ENCODE data around the gene C4orf54. TPM values are rescaled to one million over a fixed set of nuclear protein-coding genes. Genes with fewer than 3 reads are reported as not detected.

The C4orf54 gene
- total RNA-seq, 1 donor from 2014 or later, result not detected

DNA sequence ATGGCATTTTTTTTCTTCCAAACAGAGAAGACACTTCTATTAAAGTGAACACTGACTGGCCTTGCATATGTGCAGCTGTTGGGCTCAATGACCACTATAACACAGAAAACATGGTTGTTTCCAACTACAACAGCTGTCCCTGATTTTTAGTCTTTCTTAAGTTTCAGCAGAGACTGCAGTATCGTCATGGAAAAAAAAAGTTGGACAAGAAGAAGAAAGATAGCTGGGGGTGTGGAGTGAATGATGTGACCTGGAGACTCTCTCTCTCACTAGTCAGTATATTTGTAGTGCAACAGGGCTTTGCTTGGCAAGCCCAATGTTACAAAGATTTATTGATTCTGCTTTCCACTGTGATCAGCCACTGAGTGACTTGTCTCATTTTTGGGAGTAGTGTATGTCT lies 29.5 kb upstream of the C4orf54 start:
- H4K20me1 ChIP-seq (ENCODE audit: low read depth), result no peaks in the 10 kb centered on the region
- H3K9me3 Mint-ChIP-seq, result peaks cover 18% of the 10 kb centered on the region

DNA sequence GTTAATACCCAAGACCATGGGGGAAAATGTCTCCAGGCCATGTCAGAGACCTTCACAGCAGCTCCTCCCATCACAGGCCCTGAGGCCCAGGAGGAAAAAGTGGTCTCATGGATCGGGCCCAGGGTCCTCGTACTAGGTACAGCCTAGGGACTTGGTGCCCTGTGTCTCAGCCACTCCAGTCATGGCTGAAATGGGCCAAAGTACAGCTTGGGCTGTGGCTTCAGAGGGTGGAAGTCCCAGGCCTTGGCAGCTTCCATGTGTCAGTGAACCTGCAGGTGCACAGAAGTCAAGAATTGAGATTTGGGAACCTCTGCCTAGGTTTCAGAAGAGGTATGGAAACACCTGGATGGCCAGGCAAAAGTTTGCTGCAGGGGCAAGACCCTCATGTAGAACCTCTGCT lies 27.6 kb upstream of the C4orf54 start:
- Histone ChIP-seq H3K9ac (no peak overlapping the region), H4K20me1 (ENCODE audit: low read depth) (no peaks in the 10 kb centered on the region), H3K36me3 (no peaks in the 10 kb centered on the region), H3K27ac (no peak overlapping the region), H3K9me3 (ENCODE audit: low read depth) (no peaks in the 10 kb centered on the region), H2AFZ (replicated peaks) (no peak overlapping the region), H3K4me3 (no peak overlapping the region), H3K4me2 (no peak overlapping the region), H3K27me3 (no peaks in the 10 kb centered on the region), H3K79me2 (ENCODE audit: low read depth) (no peaks in the 10 kb centered on the region), H3K4me1 (no peaks in the 10 kb centered on the region), H3F3A (ENCODE audit: low read depth) (no peaks in the 10 kb centered on the region)
- H3K4me1 Mint-ChIP-seq, result no peaks in the 10 kb centered on the region
- no peak for DNase-seq (ENCODE audit: low spot score)
- peaks cover 2% of the 10 kb centered on the region for H3K9me3 Mint-ChIP-seq
- H3K4me3 Mint-ChIP-seq, result no peak overlapping the region
- no peak for TF ChIP-seq EZH2 (IDR thresholded peaks at IDR 0.05)
- no peak for TF ChIP-seq EZH2phosphoT487 (IDR thresholded peaks at IDR 0.05)
- TF ChIP-seq, protein P1, sequence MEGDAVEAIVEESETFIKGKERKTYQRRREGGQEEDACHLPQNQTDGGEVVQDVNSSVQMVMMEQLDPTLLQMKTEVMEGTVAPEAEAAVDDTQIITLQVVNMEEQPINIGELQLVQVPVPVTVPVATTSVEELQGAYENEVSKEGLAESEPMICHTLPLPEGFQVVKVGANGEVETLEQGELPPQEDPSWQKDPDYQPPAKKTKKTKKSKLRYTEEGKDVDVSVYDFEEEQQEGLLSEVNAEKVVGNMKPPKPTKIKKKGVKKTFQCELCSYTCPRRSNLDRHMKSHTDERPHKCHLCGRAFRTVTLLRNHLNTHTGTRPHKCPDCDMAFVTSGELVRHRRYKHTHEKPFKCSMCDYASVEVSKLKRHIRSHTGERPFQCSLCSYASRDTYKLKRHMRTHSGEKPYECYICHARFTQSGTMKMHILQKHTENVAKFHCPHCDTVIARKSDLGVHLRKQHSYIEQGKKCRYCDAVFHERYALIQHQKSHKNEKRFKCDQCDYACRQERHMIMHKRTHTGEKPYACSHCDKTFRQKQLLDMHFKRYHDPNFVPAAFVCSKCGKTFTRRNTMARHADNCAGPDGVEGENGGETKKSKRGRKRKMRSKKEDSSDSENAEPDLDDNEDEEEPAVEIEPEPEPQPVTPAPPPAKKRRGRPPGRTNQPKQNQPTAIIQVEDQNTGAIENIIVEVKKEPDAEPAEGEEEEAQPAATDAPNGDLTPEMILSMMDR (IDR thresholded peaks at IDR 0.05), result no peak
- H3K27ac Mint-ChIP-seq, result no peak overlapping the region
- H3K27me3 Mint-ChIP-seq (ENCODE audit: insufficient read depth, low read depth), result no peaks in the 10 kb centered on the region
- no peaks in the 10 kb centered on the region for H3K36me3 Mint-ChIP-seq

More for the DNA sequence above, 29.5 kb upstream of the C4orf54 start:
- Histone ChIP-seq H3K36me3 (no peaks in the 10 kb centered on the region), H3K4me1 (no peaks in the 10 kb centered on the region), H3K4me3 (no peak overlapping the region), H2AFZ (replicated peaks) (no peak overlapping the region), H3F3A (ENCODE audit: low read depth) (no peaks in the 10 kb centered on the region), H3K4me2 (no peak overlapping the region), H3K9me3 (ENCODE audit: low read depth) (no peaks in the 10 kb centered on the region), H3K79me2 (ENCODE audit: low read depth) (no peaks in the 10 kb centered on the region), H3K27ac (no peak overlapping the region), H3K9ac (no peak overlapping the region), H3K27me3 (no peaks in the 10 kb centered on the region)
- no peak overlapping the region for H3K27ac Mint-ChIP-seq
- H3K4me1 Mint-ChIP-seq, result no peaks in the 10 kb centered on the region
- no peaks in the 10 kb centered on the region for H3K27me3 Mint-ChIP-seq (ENCODE audit: insufficient read depth, low read depth)
- peaks cover 4% of the 10 kb centered on the region for H3K36me3 Mint-ChIP-seq
- H3K4me3 Mint-ChIP-seq, result no peak overlapping the region
- no peak for TF ChIP-seq EZH2phosphoT487 (IDR thresholded peaks at IDR 0.05)
- TF ChIP-seq, protein P1 (IDR thresholded peaks at IDR 0.05), result no peak
- TF ChIP-seq EZH2 (IDR thresholded peaks at IDR 0.05), result no peak
- DNase-seq (ENCODE audit: low spot score), result no peak

DNA sequence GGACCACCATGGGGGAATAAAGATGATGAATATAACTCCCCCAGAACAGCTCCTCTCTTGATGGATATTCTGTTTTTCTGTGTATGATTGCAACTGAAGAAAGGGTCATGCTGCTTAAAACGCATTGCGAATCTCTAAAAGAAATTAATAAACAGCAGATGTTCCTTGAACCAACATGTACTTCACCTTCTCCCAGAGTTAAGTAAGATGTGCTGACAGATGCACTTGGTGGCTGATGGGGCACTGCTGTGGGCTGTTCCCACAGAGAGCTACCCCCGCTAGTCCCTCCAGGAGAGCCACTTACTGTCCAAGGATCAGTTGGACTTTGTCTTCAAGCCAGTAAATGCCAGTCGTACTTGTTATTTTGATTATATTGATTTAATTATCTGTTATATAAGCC lies 26.3 kb upstream of the C4orf54 start:
- Mint-ChIP-seq H3K4me1 (peaks cover 6% of the 10 kb centered on the region), H3K27me3 (ENCODE audit: insufficient read depth, low read depth) (no peaks in the 10 kb centered on the region), H3K9me3 (no peaks in the 10 kb centered on the region), H3K36me3 (no peaks in the 10 kb centered on the region), H3K27ac (no peak overlapping the region), H3K4me3 (no peak overlapping the region)
- no peaks in the 10 kb centered on the region for H3K9me3 ChIP-seq (ENCODE audit: low read depth)
- no peaks in the 10 kb centered on the region for H3F3A ChIP-seq (ENCODE audit: low read depth)
- H3K4me1 ChIP-seq, result no peaks in the 10 kb centered on the region
- H2AFZ ChIP-seq (replicated peaks), result no peak overlapping the region
- H3K36me3 ChIP-seq, result no peaks in the 10 kb centered on the region
- TF ChIP-seq EZH2phosphoT487 (IDR thresholded peaks at IDR 0.05) (no peak), EZH2 (IDR thresholded peaks at IDR 0.05) (no peak)
- TF ChIP-seq, protein P1 (IDR thresholded peaks at IDR 0.05), result no peak
- no peak overlapping the region for H3K9ac ChIP-seq
- no peak overlapping the region for H3K4me3 ChIP-seq
- H3K79me2 ChIP-seq (ENCODE audit: low read depth), result no peaks in the 10 kb centered on the region
- no peak for DNase-seq (ENCODE audit: low spot score)
- no peak overlapping the region for H3K4me2 ChIP-seq
- H4K20me1 ChIP-seq (ENCODE audit: low read depth), result no peaks in the 10 kb centered on the region
- H3K27ac ChIP-seq, result no peak overlapping the region
- no peaks in the 10 kb centered on the region for H3K27me3 ChIP-seq
